Activated CD4-positive, alpha-beta T cell treated with anti-CD3 and anti-CD28 coated beads for 36 hours (primary cell): ENCODE measurements around the gene SURF6. TPM values are rescaled to one million over a fixed set of nuclear protein-coding genes. Genes with fewer than 3 reads are reported as not detected.

Experiments used
- ATAC-seq: fragments of 200-7000 bp; cut with Tn5 transposase; one replicate; pipeline ENCODE4 v1.10.0; 2021; ENCODE audit warnings: mild to moderate bottlenecking, moderate library complexity
- CTCF ChIA-PET: fragments of 350-600 bp; sonication (Branson Sonifier 250); formaldehyde crosslinking; loops from one replicate; lab custom pipeline; 2021; ENCODE audit warnings: antibody characterized with exemption; lab: Charles Lee
- POLR2A ChIA-PET: fragments of 350-600 bp; sonication (Branson Sonifier 250); formaldehyde crosslinking; loops from one replicate; lab custom pipeline; 2021; ENCODE audit warnings: antibody characterized with exemption, inconsistent platforms; lab: Charles Lee
- DNase-seq: peaks from one replicate; pipeline ENCODE4 v3.0.0-alpha.2; 2020
- H3K27ac Mint-ChIP-seq: one replicate; pipeline ENCODE4 v1.8.0; 2021; ENCODE audit warnings: mixed read lengths
- H3K27me3 Mint-ChIP-seq: one replicate; pipeline ENCODE4 v1.8.0; 2021; ENCODE audit warnings: mixed read lengths
- H3K36me3 Mint-ChIP-seq: one replicate; pipeline ENCODE4 v1.8.0; 2021; ENCODE audit warnings: low read depth, mixed read lengths
- H3K4me1 Mint-ChIP-seq: one replicate; pipeline ENCODE4 v1.8.0; 2021; ENCODE audit warnings: mixed read lengths
- H3K4me3 Mint-ChIP-seq: one replicate; pipeline ENCODE4 v1.8.0; 2021; ENCODE audit warnings: mild to moderate bottlenecking, moderate library complexity, mixed read lengths
- H3K9me3 Mint-ChIP-seq: one replicate; pipeline ENCODE4 v1.8.0; 2021; ENCODE audit warnings: low read depth, mixed read lengths
- intact Hi-C, 2 experiments: fragments of 100-400 bp; cut with DNase I in 1 of 2; cut with micrococcal nuclease in 1 of 2; formaldehyde crosslinking; loops; one replicate each; pipeline versions ENCODE4 v1.14.2 to v1.15.1; 2022 to 2024; cut with DNase I, micrococcal nuclease
- total RNA-seq, 2 experiments: library from RNA; stranded (reverse); gene quantifications; one replicate each; pipeline ENCODE4 v1.2.3, GENCODE V29; 2021

The SURF6 gene
- total RNA-seq, 2 experiments from 2014 or later = 22.4 to 24.3 TPM

- intact Hi-C loops = loop anchor here (1.0 to 10.0 kb wide), 12 partner anchors 7 to 994 kb away; partner anchors contain the start of genes SURF1 (in 2 of the 2), SURF2 (in 2 of the 2), BRD3 (in 1 of the 2) and CACFD1 (in 1 of the 2)
- peaks cover 79% of the 10 kb centered on the region for H3K36me3 Mint-ChIP-seq
- H3K27me3 Mint-ChIP-seq = no peaks in the 10 kb centered on the region
- ChIA-PET CTCF (interaction anchor here (0.6 to 1.1 kb wide), 3 partner anchors 19 to 26 kb away, joined by 3 to 7 read pairs (median 3); no protein-coding TSS in a partner anchor), POLR2A (interaction anchor here (0.7 to 13.3 kb wide), 2 partner anchors 14 to 22 kb away, joined by 3 to 287 read pairs; no protein-coding TSS in a partner anchor)
- no peak for ATAC-seq
- H3K27ac Mint-ChIP-seq = peak overlapping the region; percentile 97
- no peaks in the 10 kb centered on the region for H3K9me3 Mint-ChIP-seq
- peaks cover 37% of the 10 kb centered on the region for H3K4me1 Mint-ChIP-seq
- DNase-seq = no peak
- H3K4me3 Mint-ChIP-seq = peak overlapping the region; percentile 97
Observed at GRCh38 chr9:133348718-133349573, 13.0 kb upstream of the SURF6 start.

GRCh38 chr9:133347985-133348717 is 12.2 kb upstream of the SURF6 start, which contains the start of the genes MED22 and RPL7A:
Gene MED22 (minus strand): TSS chr9:133348131. CDS start chr9:133346662, 1,469 bp downstream.
Gene RPL7A (plus strand): TSS chr9:133348218. CDS start chr9:133348244, 26 bp downstream.
- H3K9me3 Mint-ChIP-seq = no peaks in the 10 kb centered on the region
- H3K4me3 Mint-ChIP-seq = peak within 1 kb of the TSS; percentile 97
- DNase-seq (peak; percentile 96), ATAC-seq (peak; percentile 83)
- peaks cover 36% of the 10 kb centered on the region for H3K4me1 Mint-ChIP-seq
- intact Hi-C loops = loop anchor here (1.0 to 10.0 kb wide), 13 partner anchors 8 to 993 kb away; partner anchors contain the start of genes REXO4 (in 2 of the 2), SURF1 (in 2 of the 2), SURF2 (in 2 of the 2) and SURF6 (in 2 of the 2)
- peak within 1 kb of the TSS; percentile 97 for H3K27ac Mint-ChIP-seq
- H3K36me3 Mint-ChIP-seq = peaks cover 77% of the 10 kb centered on the region
- CTCF ChIA-PET = interaction anchor here (0.7 to 1.1 kb wide), 4 partner anchors 8 to 23 kb away, joined by 3 to 7 read pairs (median 3); no protein-coding TSS in a partner anchor
- POLR2A ChIA-PET = interaction anchor here (0.6 to 13.3 kb wide), 9 partner anchors 9 to 29 kb away, joined by 3 to 287 read pairs (median 3); partner anchors contain the start of genes STKLD1, SURF1 and SURF2
- no peaks in the 10 kb centered on the region for H3K27me3 Mint-ChIP-seq

DNA sequence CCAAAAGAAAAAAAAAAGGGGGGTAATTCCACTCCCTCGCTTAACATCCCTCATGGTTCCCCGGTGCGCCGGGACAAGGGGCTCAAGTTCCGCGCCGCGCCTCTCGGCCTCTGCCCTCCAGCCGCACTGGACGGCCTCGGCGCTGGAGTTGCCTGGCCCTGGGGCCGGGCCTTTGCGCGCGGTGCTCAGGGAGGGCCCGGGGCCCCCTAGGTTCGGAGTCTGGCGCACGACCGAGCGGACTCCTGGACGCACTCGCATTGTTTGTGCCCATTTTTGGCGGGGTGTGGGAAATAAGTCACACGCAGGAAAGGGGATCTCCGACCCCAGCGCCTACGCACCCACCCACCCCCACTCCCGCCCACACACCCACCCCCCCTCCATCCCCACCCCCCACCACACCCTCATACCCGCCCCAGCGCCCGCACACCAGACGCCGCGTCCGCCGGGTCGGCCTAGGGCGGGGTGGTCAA is 11.6 kb upstream of the SURF6 start:
- peak; percentile 65 for DNase-seq

DNA sequence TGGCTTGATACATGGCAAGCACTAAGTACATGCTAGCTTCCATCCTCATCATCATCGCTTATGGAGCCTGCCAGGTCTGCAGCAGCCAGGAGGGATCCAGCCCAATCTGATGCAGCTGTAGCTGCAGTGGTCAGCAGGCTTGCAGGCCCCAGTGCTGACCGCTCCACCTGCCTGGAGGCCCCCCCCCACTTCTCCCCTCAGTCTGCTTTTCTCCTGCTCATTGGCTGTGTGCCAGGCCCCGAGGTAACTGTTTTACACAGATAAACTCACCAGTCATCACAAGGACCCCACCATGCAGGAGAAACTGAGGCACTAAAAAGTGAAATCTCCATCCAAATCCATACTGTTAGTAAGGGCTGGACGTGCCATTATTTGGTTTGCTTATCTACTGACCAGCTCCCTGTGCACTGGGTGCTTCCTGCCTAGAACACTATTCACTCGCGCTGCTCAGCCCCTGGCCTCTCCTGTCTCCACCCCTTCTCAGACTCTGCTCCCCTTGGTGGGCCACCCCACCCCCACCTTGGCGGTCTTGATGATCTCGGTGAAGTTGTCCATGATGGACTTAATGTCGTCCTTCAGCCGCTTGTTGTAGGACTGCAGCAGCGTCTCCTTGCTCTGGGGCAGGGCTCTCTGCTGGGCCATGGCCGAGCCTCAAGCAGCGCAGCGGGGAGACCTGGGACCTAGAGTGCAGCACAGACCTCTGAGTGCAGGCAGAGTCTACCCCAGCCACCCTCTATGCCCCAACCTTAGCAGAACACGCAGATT is 10.2 kb upstream of the SURF6 start:
- peaks cover 67% of the 10 kb centered on the region for H3K36me3 Mint-ChIP-seq
- H3K27ac Mint-ChIP-seq = peak overlapping the region; percentile 91
- ATAC-seq (no peak), DNase-seq (no peak)
- no peaks in the 10 kb centered on the region for H3K9me3 Mint-ChIP-seq
- peak overlapping the region; percentile 97 for H3K4me3 Mint-ChIP-seq
- peaks cover 34% of the 10 kb centered on the region for H3K4me1 Mint-ChIP-seq
- H3K27me3 Mint-ChIP-seq = no peaks in the 10 kb centered on the region
- ChIA-PET CTCF (interaction anchor here (1.0 to 1.1 kb wide), 2 partner anchors 16 to 159 kb away, joined by 3 read pairs; no protein-coding TSS in a partner anchor), POLR2A (interaction anchor here (13.3 kb wide), 1 partner anchor 25 kb away, joined by 287 read pairs; no protein-coding TSS in a partner anchor)
- intact Hi-C loops = loop anchor here (5.0 to 10.0 kb wide), 4 partner anchors 71 to 991 kb away; partner anchors contain the start of genes BRD3 (in 1 of the 2), REXO4 (in 1 of the 2), SETX (in 1 of the 2) and WDR5 (in 1 of the 2)

More for the DNA sequence above, 11.6 kb upstream of the SURF6 start:
- CTCF ChIA-PET = interaction anchor here (0.7 to 1.1 kb wide), 3 partner anchors 8 to 24 kb away, joined by 3 to 7 read pairs (median 3); no protein-coding TSS in a partner anchor
- H3K36me3 Mint-ChIP-seq = peaks cover 76% of the 10 kb centered on the region
- H3K27me3 Mint-ChIP-seq = no peaks in the 10 kb centered on the region
- peak overlapping the region; percentile 97 for H3K27ac Mint-ChIP-seq
- intact Hi-C loops = loop anchor here (1.0 to 10.0 kb wide), 6 partner anchors 11 to 993 kb away; partner anchors contain the start of genes REXO4 (in 2 of the 2), BRD3 (in 1 of the 2), SETX (in 1 of the 2) and SURF6 (in 1 of the 2)
- ATAC-seq = peak; percentile 40
- peak overlapping the region; percentile 97 for H3K4me3 Mint-ChIP-seq
- no peaks in the 10 kb centered on the region for H3K9me3 Mint-ChIP-seq
- peaks cover 34% of the 10 kb centered on the region for H3K4me1 Mint-ChIP-seq
- POLR2A ChIA-PET = interaction anchor here (0.6 to 13.3 kb wide), 8 partner anchors 9 to 29 kb away, joined by 3 to 287 read pairs (median 3); partner anchors contain the start of genes STKLD1, SURF1 and SURF2

- Mint-ChIP-seq H3K27me3 (no peaks in the 10 kb centered on the region), H3K36me3 (peaks cover 62% of the 10 kb centered on the region)
- CTCF ChIA-PET = interaction anchor here (1.1 kb wide), 1 partner anchor 17 kb away, joined by 3 read pairs; no protein-coding TSS in a partner anchor
Observed at GRCh38 chr9:133345596-133345995, 9.6 kb upstream of the SURF6 start.

DNA sequence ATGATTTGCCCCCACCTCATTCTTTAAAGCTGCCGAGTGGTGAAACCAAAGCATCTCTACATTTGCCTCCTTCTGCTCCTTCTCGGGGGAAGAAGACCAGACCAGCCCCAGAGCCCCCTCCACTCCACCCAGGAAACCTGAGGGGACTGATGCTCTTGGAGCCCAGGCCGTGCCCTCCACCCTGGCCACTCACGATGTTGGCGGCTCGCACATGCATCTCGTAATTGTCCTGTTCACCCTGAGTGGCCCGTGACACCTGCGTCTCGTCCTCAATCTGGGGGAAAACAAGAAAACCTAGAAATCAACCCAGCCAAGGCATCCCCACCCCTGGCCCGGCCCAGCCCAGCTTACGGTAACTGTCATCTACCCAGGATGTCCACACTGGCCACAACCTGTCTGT is 9.0 kb upstream of the SURF6 start:
- Mint-ChIP-seq H3K4me3 (no peak overlapping the region), H3K9me3 (no peaks in the 10 kb centered on the region), H3K27me3 (no peaks in the 10 kb centered on the region), H3K36me3 (peaks cover 62% of the 10 kb centered on the region), H3K27ac (no peak overlapping the region), H3K4me1 (peaks cover 25% of the 10 kb centered on the region)
- DNase-seq (no peak), ATAC-seq (no peak)
- CTCF ChIA-PET = no interaction called here
- intact Hi-C loops = loop anchor here (5.0 to 10.0 kb wide), 4 partner anchors 72 to 990 kb away; partner anchors contain the start of genes BRD3 (in 1 of the 2), REXO4 (in 1 of the 2), SETX (in 1 of the 2) and WDR5 (in 1 of the 2)
- POLR2A ChIA-PET = no interaction called here

More at GRCh38 chr9:133345596-133345995, 9.6 kb upstream of the SURF6 start:
- ATAC-seq (no peak), DNase-seq (no peak)
- intact Hi-C loops = loop anchor here (5.0 to 10.0 kb wide), 4 partner anchors 72 to 991 kb away; partner anchors contain the start of genes BRD3 (in 1 of the 2), REXO4 (in 1 of the 2), SETX (in 1 of the 2) and WDR5 (in 1 of the 2)
- Mint-ChIP-seq H3K4me1 (peaks cover 31% of the 10 kb centered on the region), H3K4me3 (no peak overlapping the region), H3K9me3 (no peaks in the 10 kb centered on the region), H3K27ac (no peak overlapping the region)
- POLR2A ChIA-PET = interaction anchor here (13.3 kb wide), 1 partner anchor 25 kb away, joined by 287 read pairs; no protein-coding TSS in a partner anchor

DNA sequence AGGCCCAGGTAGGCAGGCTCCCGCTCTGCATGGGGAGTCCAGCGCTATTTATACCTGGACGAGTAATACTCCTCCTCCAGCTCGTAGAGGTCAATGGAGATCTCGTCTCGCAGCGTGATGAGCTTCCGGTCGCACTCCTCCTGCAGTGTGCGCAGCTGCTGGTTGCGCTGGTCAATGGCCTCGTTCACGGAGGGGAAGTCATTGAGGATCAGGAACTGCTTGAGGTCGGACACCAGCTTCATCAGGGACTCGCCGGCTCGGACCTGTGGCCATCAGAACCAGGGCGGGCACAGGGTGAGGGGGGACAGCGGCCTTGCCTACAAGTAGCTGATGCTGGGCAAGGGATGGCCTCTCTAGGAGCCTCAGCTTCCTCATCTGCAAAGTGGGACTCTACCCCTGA is 8.1 kb upstream of the SURF6 start:
- ChIA-PET POLR2A (no interaction called here), CTCF (interaction anchor here (0.5 to 0.9 kb wide), 2 partner anchors 11 to 161 kb away, joined by 3 to 6 read pairs; no protein-coding TSS in a partner anchor)
- Mint-ChIP-seq H3K27me3 (no peaks in the 10 kb centered on the region), H3K9me3 (no peaks in the 10 kb centered on the region), H3K36me3 (peaks cover 62% of the 10 kb centered on the region), H3K4me1 (peaks cover 16% of the 10 kb centered on the region), H3K27ac (no peak overlapping the region), H3K4me3 (no peak overlapping the region)
- intact Hi-C loops = loop anchor here in 1 of 2 experiments (10.0 kb wide), 1 partner anchor 989 kb away; the partner anchor contains the start of gene SETX
- ATAC-seq = no peak
- no peak for DNase-seq

DNA sequence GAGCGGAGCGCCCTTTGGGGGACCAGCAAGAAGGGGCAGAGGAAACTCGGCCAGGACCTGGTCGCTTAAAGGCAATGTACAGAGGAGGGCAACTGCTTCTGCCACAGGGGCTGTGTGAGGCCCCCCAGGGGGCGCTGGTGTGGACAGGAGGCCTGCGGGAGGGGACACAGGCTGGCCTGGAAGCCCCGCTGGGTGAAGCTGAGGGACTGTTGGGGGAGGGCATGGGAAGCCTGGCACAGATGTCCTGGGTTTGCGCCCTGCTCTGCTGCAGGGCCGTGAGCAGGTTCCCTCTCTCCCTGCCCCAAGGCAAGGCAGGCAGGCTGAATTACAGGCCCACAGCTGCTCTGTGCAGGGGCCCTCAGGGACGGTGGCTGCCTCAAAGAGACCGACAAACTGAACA is 6.6 kb upstream of the SURF6 start:
- no peak for DNase-seq
- Mint-ChIP-seq H3K27me3 (no peaks in the 10 kb centered on the region), H3K4me1 (peaks cover 15% of the 10 kb centered on the region), H3K27ac (no peak overlapping the region), H3K9me3 (no peaks in the 10 kb centered on the region), H3K4me3 (no peak overlapping the region), H3K36me3 (peaks cover 51% of the 10 kb centered on the region)
- intact Hi-C loops = loop anchor here in 1 of 2 experiments (10.0 kb wide), 1 partner anchor 988 kb away; the partner anchor contains the start of gene SETX
- ChIA-PET CTCF (interaction anchor here (1.1 to 1.7 kb wide), 3 partner anchors 11 to 30 kb away, joined by 3 to 11 read pairs (median 5); no protein-coding TSS in a partner anchor), POLR2A (no interaction called here)
- ATAC-seq = no peak

DNA sequence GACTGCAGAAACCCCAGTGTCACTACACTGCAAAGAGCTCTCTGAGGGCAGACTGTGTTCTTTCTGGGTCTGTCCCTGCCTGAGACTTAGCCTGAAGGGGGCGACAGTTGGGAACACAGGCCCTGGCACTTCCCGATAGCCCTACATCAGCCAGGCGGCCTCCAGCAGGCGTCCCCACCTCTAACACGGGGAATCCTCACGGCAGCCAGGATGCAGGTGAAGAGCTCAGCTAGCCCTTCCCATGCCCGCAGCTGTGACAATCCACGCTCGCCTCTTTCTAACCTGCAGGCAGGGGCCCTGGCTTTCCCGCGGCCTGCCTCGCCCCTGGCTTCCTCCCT is 6.0 kb upstream of the SURF6 start:
- Mint-ChIP-seq H3K27ac (peak overlapping the region; percentile 58), H3K9me3 (no peaks in the 10 kb centered on the region), H3K4me3 (no peak overlapping the region), H3K4me1 (peaks cover 14% of the 10 kb centered on the region), H3K36me3 (peaks cover 49% of the 10 kb centered on the region), H3K27me3 (no peaks in the 10 kb centered on the region)
- CTCF ChIA-PET = interaction anchor here (0.7 to 1.7 kb wide), 6 partner anchors 11 to 597 kb away, joined by 3 to 11 read pairs (median 3); no protein-coding TSS in a partner anchor
- POLR2A ChIA-PET = no interaction called here
- no peak for DNase-seq
- ATAC-seq = peak; percentile 38
- intact Hi-C loops = loop anchor here in 1 of 2 experiments (10.0 kb wide), 1 partner anchor 987 kb away; the partner anchor contains the start of gene SETX
